ENCODE results near the gene AURKAIP1. TPM values are rescaled to one million over a fixed set of nuclear protein-coding genes. Genes with fewer than 3 reads are reported as not detected.
A peak's percentile ranks its signal among the peaks of the same experiment; 100 is the strongest.

Gene AURKAIP1
- total and polyA plus RNA-seq, 2 of the 13 experiments (the other 11 are each of a cell fraction or from before 2014, with no cell fraction given), result 69.5 to 175 TPM

- TF ChIP-seq SALL2 (CRISPR knock-in tag; IDR thresholded peaks at IDR 0.05) (peak; percentile 40; the same call in 1 of the 2 replicates), ZBTB38 (CRISPR knock-in tag; IDR thresholded peaks at IDR 0.05) (peak; percentile 59; the same call in 1 of the 2 replicates), SKIL (CRISPR knock-in tag; IDR thresholded peaks at IDR 0.05; ENCODE audit: borderline replicate concordance) (peak; percentile 69), MED1 (CRISPR knock-in tag; IDR thresholded peaks at IDR 0.05) (peak; percentile 70), ZNF619 (CRISPR knock-in tag; IDR thresholded peaks at IDR 0.05) (0 out of 2 replicates have a peak, but pooled peaks have one; percentile 52), ARID4A (CRISPR knock-in tag; IDR thresholded peaks at IDR 0.05; ENCODE audit: borderline replicate concordance) (peak; percentile 40; the same call in 1 of the 2 replicates), NFRKB (IDR thresholded peaks at IDR 0.05) (no peak), ZNF142 (CRISPR knock-in tag; IDR thresholded peaks at IDR 0.05) (peak; percentile 74), ZNF207 (IDR thresholded peaks at IDR 0.05; ENCODE audit: borderline replicate concordance) (no peak), TARDBP (CRISPR knock-in tag; IDR thresholded peaks at IDR 0.05) (peak; percentile 70), PATZ1 (CRISPR knock-in tag; IDR thresholded peaks at IDR 0.05) (peak; percentile 86), ZNF275 (CRISPR knock-in tag; IDR thresholded peaks at IDR 0.05; ENCODE audit: borderline replicate concordance) (0 out of 2 replicates have a peak, but pooled peaks have one; percentile 27)
Observed at GRCh38 chr1:1359664-1360468, 15.1 kb downstream of the AURKAIP1 start (continued).
